Neuronal stem cell (in vitro differentiated cells): ENCODE data around the gene PPP2R1B.
"Not testable (repeated sequence)": the region's sequence is repeated elsewhere in the genome, so short reads cannot be mapped to it uniquely, and the experiment has no call there.

Source experiments
- DNase-seq: peaks from one replicate; pipeline ENCODE4 v3.0.0-alpha.2; 2013; ENCODE audit warnings: low spot score
- H2AFZ ChIP-seq: one replicate; pipeline ENCODE4 v1.6.1; 2013; ENCODE audit warnings: mild to moderate bottlenecking, low read length, inconsistent platforms
- H2AK5ac ChIP-seq: 2 replicates; pipeline ENCODE4 v1.6.1; 2013; ENCODE audit warnings: low read depth, mild to moderate bottlenecking, inconsistent platforms, low read length, moderate library complexity, mixed read lengths
- H2BK120ac ChIP-seq: 2 replicates; pipeline ENCODE4 v1.6.1; 2013; ENCODE audit warnings: low read depth, mild to moderate bottlenecking, inconsistent platforms, low read length, moderate library complexity, mixed read lengths
- H2BK12ac ChIP-seq: one replicate; pipeline ENCODE4 v1.6.1; 2013; ENCODE audit warnings: low read length, inconsistent platforms
- H2BK15ac ChIP-seq: 2 replicates; pipeline ENCODE4 v1.6.1; 2013; ENCODE audit warnings: mild to moderate bottlenecking, low read length, inconsistent platforms, mixed read lengths
- H2BK5ac ChIP-seq: one replicate; pipeline ENCODE4 v1.6.1; 2013; ENCODE audit warnings: inconsistent platforms, mild to moderate bottlenecking, low read length, moderate library complexity
- H3K14ac ChIP-seq: one replicate; pipeline ENCODE4 v1.6.1; 2013; ENCODE audit warnings: low read length, inconsistent platforms
- H3K18ac ChIP-seq: 2 replicates; pipeline ENCODE4 v1.6.1; 2013; ENCODE audit warnings: low read length, inconsistent platforms
- H3K23ac ChIP-seq: 2 replicates; pipeline ENCODE4 v1.6.1; 2013; ENCODE audit warnings: low read depth, mild to moderate bottlenecking, mixed read lengths, low read length, inconsistent platforms; ENCODE audit not compliant: poor library complexity
- H3K27ac ChIP-seq: replicated peaks from 3 replicates; pipeline ENCODE4 v1.5.1; 2013; ENCODE audit warnings: low read length, inconsistent platforms
- H3K27me3 ChIP-seq, 3 experiments: 2 replicates each; pipeline ENCODE4 v1.6.1; 2013; ENCODE audit warnings: low read length in 3 of 3, mild to moderate bottlenecking in 2 of 3, inconsistent platforms in 1 of 3, low read depth in 1 of 3, mixed read lengths in 1 of 3, moderate library complexity in 1 of 3; ENCODE audit not compliant: control insufficient read depth in 3 of 3, insufficient read depth in 3 of 3
- H3K36me3 ChIP-seq, 2 donors: replicated peaks in 1 of 2; 2 replicates each; pipeline ENCODE4 v1.6.1; 2013; ENCODE audit warnings: low read length in 2 of 2; ENCODE audit not compliant: control insufficient read depth in 2 of 2, insufficient read depth in 2 of 2
- H3K4ac ChIP-seq: 2 replicates; pipeline ENCODE4 v1.6.1; 2013; ENCODE audit warnings: inconsistent platforms, mild to moderate bottlenecking, low read length, moderate library complexity
- H3K4me1 ChIP-seq, 2 donors: 1 replicate in 1 of 2; 2 replicates in 1 of 2; pipeline ENCODE4 v1.6.1; 2013; ENCODE audit warnings: low read length in 2 of 2, low read depth in 1 of 2; ENCODE audit not compliant: control insufficient read depth in 2 of 2, insufficient read depth in 1 of 2
- H3K4me2 ChIP-seq: one replicate; pipeline ENCODE4 v1.6.1; 2013; ENCODE audit warnings: mild to moderate bottlenecking, low read length, inconsistent platforms; ENCODE audit not compliant: insufficient read depth, poor library complexity, severe bottlenecking
- H3K4me3 ChIP-seq, 2 donors: 2 replicates each; pipeline ENCODE4 v1.5.1; 2013; ENCODE audit warnings: low read length in 2 of 2, mild to moderate bottlenecking in 2 of 2, inconsistent platforms in 1 of 2, moderate library complexity in 1 of 2
- H3K79me1 ChIP-seq: one replicate; pipeline ENCODE4 v1.6.1; 2013; ENCODE audit warnings: low read depth, mild to moderate bottlenecking, inconsistent platforms, low read length, moderate library complexity
- H3K9ac ChIP-seq: one replicate; pipeline ENCODE4 v1.6.1; 2013; ENCODE audit warnings: mild to moderate bottlenecking, low read depth, low read length, inconsistent platforms; ENCODE audit not compliant: poor library complexity
- H3K9me3 ChIP-seq, 2 donors: replicated peaks in 1 of 2; 2 replicates each; pipeline versions ENCODE3 to v1.6.1; 2013; ENCODE audit warnings: low read length in 2 of 2, mild to moderate bottlenecking in 2 of 2, inconsistent platforms in 1 of 2, low read depth in 1 of 2, mixed read lengths in 1 of 2, moderate library complexity in 1 of 2; ENCODE audit not compliant: control insufficient read depth in 2 of 2, insufficient read depth in 1 of 2
- H4K8ac ChIP-seq: one replicate; pipeline ENCODE4 v1.6.1; 2013; ENCODE audit warnings: low read depth, mild to moderate bottlenecking, inconsistent platforms, low read length, moderate library complexity
- H4K91ac ChIP-seq: one replicate; pipeline ENCODE4 v1.6.1; 2013; ENCODE audit warnings: low read length, low read depth, mild to moderate bottlenecking, inconsistent platforms; ENCODE audit not compliant: poor library complexity
- whole genome bisulfite sequencing, 2 donors: extraction: QIAGEN DNeasy Blood & Tissue Kit; methylation state at CpG; one replicate each; pipeline ENCODE4 v1.1.7; 2013; ENCODE audit warnings: missing lambda C conversion rate in 2 of 2, mixed read lengths in 1 of 2; ENCODE audit not compliant: insufficient read length in 2 of 2, insufficient replicate concordance in 1 of 2; ENCODE audit errors: extremely low coverage in 2 of 2; 5-methylcytosine and 5-hydroxymethylcytosine counted together

PPP2R1B gene

GRCh38 chr11:111785076-111785475 is 18.9 kb upstream of the PPP2R1B start:
- H3K36me3 ChIP-seq = peaks cover 1 to 37% of the 10 kb centered on the region in 2 donors
- no peak overlapping the region for H3K4ac ChIP-seq
- no peak overlapping the region for H3K27ac ChIP-seq
- H3K14ac ChIP-seq = no peak overlapping the region
- no peaks in the 10 kb centered on the region for H3K79me1 ChIP-seq
- no peaks in the 10 kb centered on the region for H3K9me3 ChIP-seq
- H2AK5ac ChIP-seq = no peak overlapping the region
- no peak overlapping the region for H3K23ac ChIP-seq
- H2AFZ ChIP-seq = no peak overlapping the region
- H2BK5ac ChIP-seq = no peak overlapping the region
- no peaks in the 10 kb centered on the region for H3K4me1 ChIP-seq
- H3K9ac ChIP-seq = no peak overlapping the region
- no peak overlapping the region for H3K4me3 ChIP-seq
- no peak overlapping the region for H3K4me2 ChIP-seq
- no peak overlapping the region for H2BK15ac ChIP-seq
- no peak overlapping the region for H3K18ac ChIP-seq
- no peak overlapping the region for H4K91ac ChIP-seq
- no CpG with 5 or more reads among the region's 2 CpGs for WGBS, 2 donors
- no peak overlapping the region for H4K8ac ChIP-seq
- no peak for DNase-seq
- no peaks in the 10 kb centered on the region for H3K27me3 ChIP-seq
- no peak overlapping the region for H2BK120ac ChIP-seq
- no peak overlapping the region for H2BK12ac ChIP-seq

GRCh38 chr11:111784311-111784710 is 18.1 kb upstream of the PPP2R1B start:
- H4K8ac ChIP-seq, H3K79me1 ChIP-seq, H2BK15ac ChIP-seq, H3K4me1 ChIP-seq, H2BK5ac ChIP-seq, H2BK12ac ChIP-seq, H3K27ac ChIP-seq, H2AK5ac ChIP-seq, DNase-seq, H3K9ac ChIP-seq, H3K4ac ChIP-seq, H2BK120ac ChIP-seq, H3K4me2 ChIP-seq, H3K23ac ChIP-seq, H3K14ac ChIP-seq, H2AFZ ChIP-seq, H4K91ac ChIP-seq, H3K27me3 ChIP-seq, H3K4me3 ChIP-seq, H3K9me3 ChIP-seq, H3K18ac ChIP-seq: not testable (repeated sequence)
- no CpG with 5 or more reads among the region's 10 CpGs for WGBS, 2 donors
- H3K36me3 ChIP-seq = peaks cover 1 to 37% of the 10 kb centered on the region in 2 donors

GRCh38 chr11:111782109-111782741 is 16.0 kb upstream of the PPP2R1B start:
- no peak overlapping the region for H4K91ac ChIP-seq
- H2AK5ac ChIP-seq = no peak overlapping the region
- WGBS, 2 donors = no CpG with 5 or more reads among the region's 5 CpGs
- H3K4me2 ChIP-seq = no peak overlapping the region
- no peak overlapping the region for H3K4ac ChIP-seq
- H3K23ac ChIP-seq = no peak overlapping the region
- no peaks in the 10 kb centered on the region for H3K9me3 ChIP-seq
- H3K79me1 ChIP-seq = no peaks in the 10 kb centered on the region
- peaks cover 1 to 33% of the 10 kb centered on the region in 2 donors for H3K36me3 ChIP-seq
- H3K18ac ChIP-seq = no peak overlapping the region
- H2BK12ac ChIP-seq = no peak overlapping the region
- H2BK5ac ChIP-seq = no peak overlapping the region
- H3K14ac ChIP-seq = no peak overlapping the region
- no peak overlapping the region for H2BK15ac ChIP-seq
- H3K27ac ChIP-seq = no peak overlapping the region
- no peaks in the 10 kb centered on the region for H3K27me3 ChIP-seq
- H2BK120ac ChIP-seq = no peak overlapping the region
- no peak overlapping the region for H3K9ac ChIP-seq
- no peak overlapping the region for H4K8ac ChIP-seq
- no peak overlapping the region for H2AFZ ChIP-seq
- no peak for DNase-seq
- H3K4me3 ChIP-seq = no peak overlapping the region
- no peaks in the 10 kb centered on the region for H3K4me1 ChIP-seq

- no peak overlapping the region for H2BK12ac ChIP-seq
- no peak for DNase-seq
- WGBS, 2 donors = no CpG with 5 or more reads among the region's 6 CpGs
- no peak overlapping the region for H3K4me3 ChIP-seq
- H2BK5ac ChIP-seq = no peak overlapping the region
- no peak overlapping the region for H3K27ac ChIP-seq
- no peak overlapping the region for H3K18ac ChIP-seq
- H3K27me3 ChIP-seq = no peaks in the 10 kb centered on the region
- no peak overlapping the region for H2AFZ ChIP-seq
- no peak overlapping the region for H4K91ac ChIP-seq
- no peak overlapping the region for H3K9ac ChIP-seq
- H3K36me3 ChIP-seq = peaks cover 0 to 10% of the 10 kb centered on the region in 2 donors
- no peak overlapping the region for H3K23ac ChIP-seq
- no peak overlapping the region for H3K4me2 ChIP-seq
- no peak overlapping the region for H4K8ac ChIP-seq
- no peaks in the 10 kb centered on the region for H3K4me1 ChIP-seq
- H3K79me1 ChIP-seq = no peaks in the 10 kb centered on the region
- H3K14ac ChIP-seq = no peak overlapping the region
- H2AK5ac ChIP-seq = no peak overlapping the region
- H3K4ac ChIP-seq = no peak overlapping the region
- no peak overlapping the region for H2BK120ac ChIP-seq
- H2BK15ac ChIP-seq = no peak overlapping the region
- no peaks in the 10 kb centered on the region for H3K9me3 ChIP-seq
These were observed 12.9 kb upstream of the PPP2R1B start for GRCh38 chr11:111779118-111779517.
